ENCODE data around the gene ATP5MC3.

DNA sequence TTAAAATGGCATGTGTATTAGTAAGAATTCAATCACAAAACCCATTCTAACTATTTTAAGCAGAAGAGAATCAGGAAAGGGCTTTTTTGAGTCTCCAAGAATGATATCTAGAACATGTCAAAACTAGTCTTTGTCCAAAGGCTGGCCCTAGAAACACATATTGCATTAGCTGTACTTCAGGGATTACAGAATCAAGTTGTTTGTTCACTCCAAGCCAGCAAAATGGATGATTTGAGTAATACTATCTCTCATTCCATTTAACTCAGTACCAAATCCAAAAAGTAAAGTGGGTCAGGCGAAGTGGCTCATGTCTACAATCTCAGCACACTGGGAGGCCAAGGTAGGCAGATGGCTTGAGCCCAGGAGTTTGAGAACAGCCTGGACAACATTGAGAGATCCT, 54.8 kb downstream of the ATP5MC3 start:
- TF ChIP-seq MXI1 (conservative IDR thresholded peaks at IDR 0.05; ENCODE audit: poor library complexity, severe bottlenecking) = no peak
- TF ChIP-seq, protein P1, sequence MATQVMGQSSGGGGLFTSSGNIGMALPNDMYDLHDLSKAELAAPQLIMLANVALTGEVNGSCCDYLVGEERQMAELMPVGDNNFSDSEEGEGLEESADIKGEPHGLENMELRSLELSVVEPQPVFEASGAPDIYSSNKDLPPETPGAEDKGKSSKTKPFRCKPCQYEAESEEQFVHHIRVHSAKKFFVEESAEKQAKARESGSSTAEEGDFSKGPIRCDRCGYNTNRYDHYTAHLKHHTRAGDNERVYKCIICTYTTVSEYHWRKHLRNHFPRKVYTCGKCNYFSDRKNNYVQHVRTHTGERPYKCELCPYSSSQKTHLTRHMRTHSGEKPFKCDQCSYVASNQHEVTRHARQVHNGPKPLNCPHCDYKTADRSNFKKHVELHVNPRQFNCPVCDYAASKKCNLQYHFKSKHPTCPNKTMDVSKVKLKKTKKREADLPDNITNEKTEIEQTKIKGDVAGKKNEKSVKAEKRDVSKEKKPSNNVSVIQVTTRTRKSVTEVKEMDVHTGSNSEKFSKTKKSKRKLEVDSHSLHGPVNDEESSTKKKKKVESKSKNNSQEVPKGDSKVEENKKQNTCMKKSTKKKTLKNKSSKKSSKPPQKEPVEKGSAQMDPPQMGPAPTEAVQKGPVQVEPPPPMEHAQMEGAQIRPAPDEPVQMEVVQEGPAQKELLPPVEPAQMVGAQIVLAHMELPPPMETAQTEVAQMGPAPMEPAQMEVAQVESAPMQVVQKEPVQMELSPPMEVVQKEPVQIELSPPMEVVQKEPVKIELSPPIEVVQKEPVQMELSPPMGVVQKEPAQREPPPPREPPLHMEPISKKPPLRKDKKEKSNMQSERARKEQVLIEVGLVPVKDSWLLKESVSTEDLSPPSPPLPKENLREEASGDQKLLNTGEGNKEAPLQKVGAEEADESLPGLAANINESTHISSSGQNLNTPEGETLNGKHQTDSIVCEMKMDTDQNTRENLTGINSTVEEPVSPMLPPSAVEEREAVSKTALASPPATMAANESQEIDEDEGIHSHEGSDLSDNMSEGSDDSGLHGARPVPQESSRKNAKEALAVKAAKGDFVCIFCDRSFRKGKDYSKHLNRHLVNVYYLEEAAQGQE (IDR thresholded peaks at IDR 0.05; ENCODE audit: borderline replicate concordance) = no peak
